CD1c-positive myeloid dendritic cell (primary cell): ENCODE measurements around the gene PITRM1.

Experiments
- DNase-seq: peaks from one replicate; pipeline ENCODE4 v3.0.0-alpha.2; 2016; ENCODE audit errors: extremely low spot score

Gene PITRM1

GRCh38 chr10:3167611-3168330 lies 4.8 kb downstream of the PITRM1 start:
- no peak for DNase-seq

GRCh38 chr10:3166496-3167290 lies 5.9 kb downstream of the PITRM1 start:
- no peak for DNase-seq

- no peak for DNase-seq
These were observed 7.4 kb downstream of the PITRM1 start for GRCh38 chr10:3165196-3165595.

GRCh38 chr10:3163879-3164278 lies 8.7 kb downstream of the PITRM1 start:
- no peak for DNase-seq

- DNase-seq: no peak
These were observed 10.0 kb downstream of the PITRM1 start for GRCh38 chr10:3162533-3162932.

GRCh38 chr10:3159152-3159551 lies 13.4 kb downstream of the PITRM1 start:
- no peak for DNase-seq

- no peak for DNase-seq
These were observed 17.9 kb downstream of the PITRM1 start for GRCh38 chr10:3154666-3155065.

GRCh38 chr10:3152566-3152935 lies 20.0 kb downstream of the PITRM1 start:
- DNase-seq: no peak

GRCh38 chr10:3151889-3152565 lies 20.6 kb downstream of the PITRM1 start:
- no peak for DNase-seq

- DNase-seq: no peak
These were observed 21.6 kb downstream of the PITRM1 start for GRCh38 chr10:3150961-3151360.

- no peak for DNase-seq
These were observed 22.2 kb downstream of the PITRM1 start for GRCh38 chr10:3150366-3150765.

GRCh38 chr10:3149918-3150317 lies 22.7 kb downstream of the PITRM1 start:
- DNase-seq: no peak

GRCh38 chr10:3148994-3149393 lies 23.6 kb downstream of the PITRM1 start:
- DNase-seq: no peak

GRCh38 chr10:3148041-3148440 lies 24.5 kb downstream of the PITRM1 start:
- no peak for DNase-seq

GRCh38 chr10:3147117-3147820 lies 25.3 kb downstream of the PITRM1 start:
- no peak for DNase-seq

- DNase-seq: no peak
These were observed 26.3 kb downstream of the PITRM1 start for GRCh38 chr10:3146289-3146688.

GRCh38 chr10:3145366-3145765 lies 27.2 kb downstream of the PITRM1 start:
- DNase-seq: no peak

- DNase-seq: no peak
These were observed 28.7 kb downstream of the PITRM1 start for GRCh38 chr10:3143791-3144434.

- DNase-seq: no peak
These were observed 29.2 kb downstream of the PITRM1 start for GRCh38 chr10:3143366-3143765.

GRCh38 chr10:3142146-3142875 lies 30.3 kb downstream of the PITRM1 start:
- no peak for DNase-seq
